Esophagus (tissue), 2 donors: ENCODE data around the gene FBXL13. TPM values are rescaled to one million over a fixed set of nuclear protein-coding genes. Genes with fewer than 3 reads are reported as not detected.
"Not testable (repeated sequence)": the region's sequence is repeated elsewhere in the genome, so short reads cannot be mapped to it uniquely, and the experiment has no call there.

Source experiments
- H3K27ac ChIP-seq, 2 donors: one replicate each; pipeline ENCODE4 v1.5.1; 2013; ENCODE audit warnings: low read depth in 2 of 2, mild to moderate bottlenecking in 2 of 2, inconsistent platforms in 1 of 2, low read length in 1 of 2, moderate library complexity in 1 of 2
- H3K27me3 ChIP-seq, 2 donors: one replicate each; pipeline ENCODE4 v1.6.1; 2013; ENCODE audit warnings: low read length in 2 of 2, control low read depth in 1 of 2, mild to moderate bottlenecking in 1 of 2; ENCODE audit not compliant: insufficient read depth in 2 of 2, control insufficient read depth in 1 of 2
- H3K36me3 ChIP-seq, 2 donors: one replicate each; pipeline ENCODE4 v1.6.1; 2013; ENCODE audit warnings: low read length in 1 of 2; ENCODE audit not compliant: control insufficient read depth in 2 of 2, insufficient read depth in 2 of 2
- H3K4me1 ChIP-seq, 2 donors: one replicate each; pipeline ENCODE4 v1.6.1; 2013; ENCODE audit warnings: low read length in 1 of 2; ENCODE audit not compliant: control insufficient read depth in 2 of 2, insufficient read depth in 2 of 2
- H3K4me3 ChIP-seq, 2 donors: one replicate each; pipeline ENCODE4 v1.5.1; 2013; ENCODE audit warnings: low read length in 2 of 2, mild to moderate bottlenecking in 2 of 2, low read depth in 1 of 2, moderate library complexity in 1 of 2
- H3K9me3 ChIP-seq, 2 donors: one replicate each; pipeline ENCODE4 v1.6.1; 2013; ENCODE audit warnings: mild to moderate bottlenecking in 2 of 2, low read depth in 1 of 2, low read length in 1 of 2, moderate library complexity in 1 of 2; ENCODE audit not compliant: control insufficient read depth in 2 of 2, insufficient read depth in 1 of 2
- WGBS, 2 donors: extraction: QIAGEN DNeasy Blood & Tissue Kit; methylation state at CpG; one replicate each; pipeline ENCODE4 v1.1.7; 2013; 5-methylcytosine and 5-hydroxymethylcytosine counted together
- polyA plus RNA-seq, 2 donors: library from polyadenylated mRNA; stranded (reverse); fragments of 200-250 nt; gene quantifications; one replicate each; pipeline ENCODE4 v1.2.3, GENCODE V29; 2013
- donor health status: healthy with polysubstance abuse.
- donor health status: Bipolar disorder and iron deficiency.

Gene FBXL13
- polyA plus RNA-seq, 2 donors: 0.08 TPM; not detected in 1

- 88 to 97% methylated on average over 3 of the region's 3 CpGs for WGBS, 2 donors
Observed at GRCh38 chr7:103083210-103083609, 8.6 kb upstream of the FBXL13 start.

GRCh38 chr7:103082497-103082896 lies 7.9 kb upstream of the FBXL13 start:
- WGBS, 2 donors: 96% methylated on average over 1 of the region's 1 CpG
- H3K27ac ChIP-seq: no peak overlapping the region
- no peaks in the 10 kb centered on the region for H3K36me3 ChIP-seq
- no peaks in the 10 kb centered on the region for H3K27me3 ChIP-seq
- H3K9me3 ChIP-seq: no peaks in the 10 kb centered on the region
- no peaks in the 10 kb centered on the region for H3K4me1 ChIP-seq
- no peak overlapping the region for H3K4me3 ChIP-seq

More at GRCh38 chr7:103083210-103083609, 8.6 kb upstream of the FBXL13 start:
- Histone ChIP-seq H3K27ac (no peak overlapping the region), H3K36me3 (no peaks in the 10 kb centered on the region), H3K27me3 (no peaks in the 10 kb centered on the region), H3K4me1 (no peaks in the 10 kb centered on the region), H3K4me3 (no peak overlapping the region), H3K9me3 (no peaks in the 10 kb centered on the region)

DNA sequence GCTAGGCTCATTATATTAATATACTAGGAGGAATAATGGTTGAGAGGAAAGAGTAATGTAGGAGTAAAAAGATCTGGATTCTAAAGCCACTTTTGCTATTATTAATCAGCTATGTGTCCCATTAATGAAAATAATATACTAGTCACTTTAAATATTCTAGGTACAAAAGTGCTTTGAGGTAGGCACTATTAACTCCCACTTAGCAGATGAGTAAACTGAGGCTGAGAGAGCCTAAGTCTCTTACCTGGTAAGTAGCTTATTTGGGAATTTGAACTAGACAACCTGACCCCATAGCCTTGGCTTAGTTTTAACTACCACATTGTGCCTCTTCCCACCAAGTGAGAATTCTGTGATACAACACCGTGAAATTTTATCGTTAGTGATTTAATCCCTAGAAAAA lies 6.3 kb upstream of the FBXL13 start:
- Histone ChIP-seq H3K27me3 (no peaks in the 10 kb centered on the region), H3K9me3 (no peaks in the 10 kb centered on the region), H3K36me3 (no peaks in the 10 kb centered on the region), H3K27ac (no peak overlapping the region), H3K4me1 (no peaks in the 10 kb centered on the region), H3K4me3 (no peak overlapping the region)
- WGBS, 2 donors: 95 to 98% methylated on average over 2 of the region's 2 CpGs

- Histone ChIP-seq H3K9me3 (no peaks in the 10 kb centered on the region), H3K4me3 (no peak overlapping the region), H3K36me3 (no peaks in the 10 kb centered on the region), H3K4me1 (no peaks in the 10 kb centered on the region), H3K27me3 (no peaks in the 10 kb centered on the region), H3K27ac (no peak overlapping the region)
- 84 to 92% methylated on average over 3 of the region's 3 CpGs for WGBS, 2 donors
Observed at GRCh38 chr7:103079836-103080235, 5.2 kb upstream of the FBXL13 start.

- not testable (repeated sequence) for H3K27me3 ChIP-seq, H3K4me3 ChIP-seq, H3K36me3 ChIP-seq, H3K27ac ChIP-seq, H3K4me1 ChIP-seq, H3K9me3 ChIP-seq
- 76 to 81% methylated on average over 6 of the region's 6 CpGs for WGBS, 2 donors
Observed at GRCh38 chr7:103078226-103078625, 3.6 kb upstream of the FBXL13 start.

DNA sequence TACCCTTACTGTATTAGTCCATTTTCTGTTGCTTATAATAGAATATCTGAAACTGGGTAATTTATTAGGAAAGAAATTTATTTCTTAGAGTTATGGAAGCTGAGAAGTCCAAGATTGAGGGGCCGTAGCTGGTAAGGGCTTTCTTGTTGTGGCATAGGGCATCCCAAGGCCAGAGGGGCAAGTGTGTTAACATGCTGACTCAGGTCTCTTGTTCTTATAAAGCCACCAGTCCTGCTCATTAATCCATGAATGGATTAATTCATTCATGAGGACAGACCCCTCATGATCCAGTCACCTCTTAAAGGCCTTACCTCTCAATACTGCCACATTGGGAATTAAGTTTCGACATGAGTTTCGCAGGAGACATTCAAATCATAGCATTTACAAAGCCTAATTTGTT lies 2.7 kb upstream of the FBXL13 start:
- Histone ChIP-seq H3K4me3 (no peak overlapping the region), H3K27me3 (no peaks in the 10 kb centered on the region), H3K27ac (no peak overlapping the region), H3K4me1 (no peaks in the 10 kb centered on the region), H3K9me3 (no peaks in the 10 kb centered on the region), H3K36me3 (no peaks in the 10 kb centered on the region)
- WGBS, 2 donors: 98 to 100% methylated on average over 3 of the region's 3 CpGs

DNA sequence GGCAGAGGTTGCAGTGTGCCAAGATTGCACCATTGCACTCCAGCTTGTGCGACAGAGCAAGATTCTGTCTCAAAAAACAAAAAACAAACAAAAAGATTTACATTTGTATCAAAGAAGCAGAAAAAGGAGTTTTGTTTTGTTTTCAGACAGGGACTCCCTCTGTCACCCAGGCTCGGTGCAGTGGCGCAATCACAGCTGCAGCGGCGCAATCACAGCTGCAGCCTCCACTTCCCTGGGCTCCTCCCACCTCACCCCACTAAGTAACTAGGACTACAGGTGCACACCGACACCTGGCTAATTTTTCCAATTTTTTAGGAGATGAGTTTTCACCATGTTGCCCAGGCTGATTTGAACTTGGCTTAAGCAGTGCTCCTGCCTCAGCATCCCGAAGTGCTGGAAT lies 2.2 kb upstream of the FBXL13 start:
- WGBS, 2 donors: 92% methylated on average over 7 of the region's 7 CpGs
- Histone ChIP-seq H3K9me3 (no peaks in the 10 kb centered on the region), H3K36me3 (no peaks in the 10 kb centered on the region), H3K27ac (no peak overlapping the region), H3K27me3 (no peaks in the 10 kb centered on the region), H3K4me1 (no peaks in the 10 kb centered on the region), H3K4me3 (no peak overlapping the region)

- Histone ChIP-seq H3K9me3 (no peaks in the 10 kb centered on the region), H3K4me3 (peak overlapping the region; percentile 69 to 79), H3K27ac (peak overlapping the region; percentile 94 to 96), H3K4me1 (no peaks in the 10 kb centered on the region), H3K36me3 (no peaks in the 10 kb centered on the region), H3K27me3 (no peaks in the 10 kb centered on the region)
- 1% methylated on average over 35 to 36 of the region's 36 CpGs for WGBS, 2 donors
Observed at GRCh38 chr7:103075337-103075918, 832 bp upstream of the FBXL13 start.

- Histone ChIP-seq H3K9me3 (no peaks in the 10 kb centered on the region), H3K27me3 (no peaks in the 10 kb centered on the region), H3K4me3 (peak overlapping the region; percentile 69 to 79), H3K36me3 (no peaks in the 10 kb centered on the region), H3K4me1 (no peaks in the 10 kb centered on the region), H3K27ac (peak overlapping the region; percentile 94 to 96)
- WGBS, 2 donors: 10 to 18% methylated on average over 6 of the region's 6 CpGs
Observed at GRCh38 chr7:103073989-103074518, 542 bp downstream of the FBXL13 start.

DNA sequence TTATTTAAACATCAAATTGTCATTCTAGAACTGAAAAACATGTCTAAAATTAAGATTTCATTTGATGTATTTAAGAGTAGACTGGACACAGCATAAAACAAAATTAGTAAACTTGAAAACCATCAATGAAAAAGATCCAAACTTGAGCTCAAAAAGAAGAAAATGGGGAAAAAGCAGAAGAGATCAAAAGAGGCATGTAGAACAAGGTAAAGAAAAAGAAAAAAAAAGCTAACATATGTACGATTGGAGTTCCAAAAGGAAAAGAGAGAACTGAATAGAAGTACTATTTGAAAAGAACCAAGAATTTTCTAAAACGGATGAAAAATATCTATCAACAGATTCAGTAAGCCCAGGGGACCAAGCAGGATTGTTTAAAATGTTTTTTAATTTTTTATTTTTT lies 3.6 kb downstream of the FBXL13 start:
- H3K4me1 ChIP-seq: no peaks in the 10 kb centered on the region
- no peak overlapping the region for H3K27ac ChIP-seq
- H3K27me3 ChIP-seq: no peaks in the 10 kb centered on the region
- no peaks in the 10 kb centered on the region for H3K36me3 ChIP-seq
- WGBS, 2 donors: 91 to 93% methylated on average over 2 of the region's 2 CpGs
- no peak overlapping the region for H3K4me3 ChIP-seq
- H3K9me3 ChIP-seq: no peaks in the 10 kb centered on the region
